Medulla oblongata (tissue), 1 donor: ENCODE measurements around the gene ZSCAN20.

Source experiments
- DNase-seq: peaks from one replicate; pipeline ENCODE4 v3.0.0-alpha.2; 2015; ENCODE audit errors: extremely low spot score

ZSCAN20 gene

GRCh38 chr1:33472269-33472980, at the start of gene ZSCAN20:
TSS of gene ZSCAN20 (plus strand) at chr1:33472645. CDS start at chr1:33479289, 6,644 bp downstream.
- DNase-seq, result peak; percentile 99

DNA sequence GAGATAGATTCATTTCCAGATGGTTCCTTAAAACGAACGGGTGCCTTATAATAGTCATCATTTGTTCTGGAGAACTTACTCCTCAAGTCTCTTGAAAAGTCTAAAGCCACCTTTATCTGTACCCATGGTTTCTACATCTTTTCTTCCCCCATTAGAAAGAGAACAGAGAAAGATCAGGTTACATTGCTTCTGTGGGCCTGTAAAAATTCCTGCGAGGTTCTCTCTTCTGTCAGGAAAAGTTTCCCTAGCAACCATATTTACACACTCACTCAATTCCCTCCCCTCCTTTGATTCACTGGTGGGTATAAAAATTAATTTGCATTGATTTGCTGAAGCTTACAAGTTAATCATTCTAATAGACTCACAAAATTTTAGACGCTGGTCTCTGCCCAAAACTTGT, 48.2 kb upstream of the ZSCAN20 start:
- DNase-seq, result no peak

- DNase-seq, result no peak
Measured at GRCh38 chr1:33424610-33425009, 47.8 kb upstream of the ZSCAN20 start.

DNA sequence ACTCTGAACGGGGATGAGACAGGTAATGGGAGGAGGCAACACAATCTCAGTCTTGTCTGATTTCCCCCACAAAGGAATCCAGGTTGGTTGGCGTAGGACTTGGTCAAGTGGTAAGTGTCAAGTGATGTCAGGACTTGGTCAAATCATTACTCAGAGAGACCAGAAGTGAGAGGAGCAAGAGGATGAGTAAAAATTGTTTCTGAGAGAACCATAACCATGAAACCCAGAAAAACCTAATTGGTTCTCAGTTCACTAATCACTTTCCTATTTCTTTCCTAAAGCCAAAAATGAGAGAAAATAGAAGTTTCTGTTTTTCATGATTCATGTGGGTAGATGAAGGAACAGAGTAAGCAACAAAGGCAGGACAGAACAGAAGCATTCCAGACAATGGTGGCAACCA, 46.5 kb upstream of the ZSCAN20 start:
- no peak for DNase-seq

GRCh38 chr1:33426916-33427315, 45.5 kb upstream of the ZSCAN20 start:
- no peak for DNase-seq

DNA sequence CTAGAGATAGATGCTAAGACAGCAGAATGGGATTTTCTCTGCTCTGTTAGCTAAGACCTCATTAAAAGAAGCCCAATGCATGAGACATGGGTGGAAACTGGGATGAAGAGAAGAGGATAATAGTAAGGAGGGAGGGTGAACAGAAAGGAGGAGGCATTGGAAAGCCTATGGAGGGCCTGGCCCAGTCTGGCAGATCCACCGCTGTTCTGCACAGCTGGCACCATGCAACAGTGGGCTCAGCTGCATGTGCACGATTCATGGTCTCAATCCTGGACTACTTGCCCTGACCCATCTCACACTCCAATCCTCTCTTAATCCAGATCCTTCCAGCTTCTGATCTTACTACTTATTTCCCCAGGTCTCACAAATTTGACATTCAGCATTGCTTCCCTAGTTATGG, 43.8 kb upstream of the ZSCAN20 start:
- no peak for DNase-seq

- DNase-seq, result no peak
Measured at GRCh38 chr1:33429332-33429731, 43.1 kb upstream of the ZSCAN20 start.

DNA sequence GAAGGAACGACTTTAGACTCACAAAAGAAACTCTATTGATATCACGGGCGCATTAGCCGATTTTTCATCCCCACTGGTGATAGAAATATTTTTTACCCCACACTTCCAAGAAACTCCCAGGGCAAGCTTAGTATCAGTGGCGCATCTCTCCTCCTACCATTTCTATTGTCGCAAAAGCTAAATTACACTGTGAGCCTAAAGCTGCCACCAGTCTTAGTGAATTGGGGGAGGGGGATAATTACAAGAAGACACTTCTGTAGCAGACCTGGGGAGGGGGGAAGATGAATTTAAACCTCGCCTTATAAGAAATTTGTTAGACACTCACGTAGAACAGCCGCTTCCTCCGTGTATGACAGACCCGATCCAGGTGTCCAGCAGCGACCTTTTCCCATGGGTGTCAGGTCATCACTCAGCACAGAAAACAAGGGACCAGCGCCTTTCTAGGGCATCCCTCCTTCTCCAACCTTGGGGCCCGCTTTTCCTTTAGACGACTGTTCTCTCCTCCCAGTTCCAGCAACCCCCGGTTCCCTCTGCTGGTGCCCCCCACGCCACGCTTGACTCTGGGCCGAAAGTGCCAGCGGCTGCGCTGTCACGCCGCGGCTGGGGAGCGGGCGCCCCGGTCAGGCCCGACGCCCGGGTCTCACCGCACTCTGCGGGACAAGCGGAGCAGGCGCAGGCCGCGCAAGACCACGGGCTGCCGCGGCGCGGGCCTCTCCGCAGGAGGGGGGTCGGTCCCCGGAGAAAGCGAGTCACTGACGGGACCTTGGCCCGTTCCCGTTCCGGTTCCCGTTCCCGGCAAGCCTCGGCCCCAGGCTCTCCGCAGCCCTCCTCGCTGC, 42.4 kb upstream of the ZSCAN20 start:
- DNase-seq, result no peak

DNA sequence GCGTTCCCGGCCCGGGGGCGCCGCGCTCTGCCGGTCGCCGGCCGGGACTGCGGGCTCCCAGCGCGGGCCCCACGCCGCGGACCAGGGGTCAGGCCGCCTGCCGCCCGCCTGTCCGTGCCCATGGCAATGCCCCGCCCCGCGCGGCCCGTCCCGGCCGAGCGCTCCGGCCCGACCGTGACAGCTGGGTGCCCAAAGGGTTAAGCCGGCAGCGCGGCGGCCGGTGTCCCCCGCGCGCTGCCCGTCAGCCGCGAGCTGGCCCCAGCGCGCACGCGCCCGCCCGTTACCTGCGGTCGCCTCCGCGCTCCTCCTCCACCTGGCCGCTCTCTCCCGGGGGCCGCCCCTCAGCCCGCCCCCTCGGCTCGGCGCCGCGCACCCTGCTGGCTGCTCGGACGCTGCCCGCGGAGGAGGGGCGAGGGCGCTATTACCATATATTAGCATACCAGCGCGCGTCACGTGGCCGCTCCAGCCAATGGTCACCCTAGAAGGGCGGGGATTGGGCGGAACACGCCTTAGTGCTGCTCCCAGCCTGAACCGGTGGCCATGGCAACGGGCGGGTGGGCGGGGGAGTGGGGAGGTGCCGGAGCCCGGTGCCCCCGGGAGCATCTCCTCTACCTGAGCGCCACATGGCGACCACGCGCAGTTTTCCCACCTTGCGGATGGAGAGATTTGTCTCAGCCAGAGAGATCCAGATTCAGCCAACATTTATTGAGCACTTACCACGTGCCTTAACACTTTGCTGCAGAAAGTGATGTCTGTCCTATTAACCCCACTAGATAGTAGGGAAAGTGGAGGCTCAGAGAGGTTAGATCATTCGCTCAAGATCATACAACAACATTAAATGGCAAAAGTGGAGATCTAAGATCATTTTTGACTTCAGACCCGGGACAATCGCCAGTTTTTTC, 41.5 kb upstream of the ZSCAN20 start, which contains the start of gene PHC2:
Gene PHC2 (minus strand): TSS at position 404 of the 902 bp plus-strand sequence. CDS start 55,556 bp downstream, outside the sequence.
- DNase-seq, result peak; percentile 99

- DNase-seq, result peak; percentile 65
Measured at GRCh38 chr1:33433509-33434362, 38.7 kb upstream of the ZSCAN20 start.

GRCh38 chr1:33434363-33434750, 38.1 kb upstream of the ZSCAN20 start:
- no peak for DNase-seq

DNA sequence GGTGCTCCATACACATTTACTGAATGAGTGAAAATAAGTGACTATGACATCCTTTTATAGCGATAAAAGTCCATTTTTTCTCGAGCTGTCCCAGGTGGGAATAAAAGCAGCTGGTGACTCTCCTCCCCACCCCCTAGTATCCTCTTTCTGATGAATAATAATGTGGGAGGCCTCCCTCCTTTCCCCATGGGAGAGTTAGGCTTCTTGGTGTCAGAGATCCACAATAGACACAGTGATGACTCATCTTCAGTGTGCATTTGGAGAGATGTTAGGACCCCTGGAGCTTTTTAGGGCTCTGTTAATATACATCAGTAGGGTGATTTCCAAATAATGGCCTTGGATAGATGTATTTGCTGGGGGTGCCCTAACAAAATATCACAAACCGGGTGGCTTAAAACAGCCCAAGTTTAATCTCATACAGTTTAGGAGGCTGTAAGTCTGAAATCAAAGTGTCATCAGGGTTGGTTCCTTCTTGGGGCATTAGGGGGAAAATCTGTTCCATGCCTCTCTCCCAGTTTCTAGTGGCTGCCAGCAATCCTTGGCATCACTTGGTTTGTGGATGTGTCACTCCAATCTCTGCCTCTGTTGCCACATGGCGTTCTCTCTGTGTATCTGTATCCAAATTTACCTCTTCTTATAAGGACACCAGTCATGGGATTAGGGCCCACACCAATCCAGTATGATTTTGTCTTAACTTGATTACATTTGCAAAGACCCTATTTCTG, 37.2 kb upstream of the ZSCAN20 start:
- no peak for DNase-seq

GRCh38 chr1:33436557-33437285, 35.7 kb upstream of the ZSCAN20 start:
- DNase-seq, result peak; percentile 42

DNA sequence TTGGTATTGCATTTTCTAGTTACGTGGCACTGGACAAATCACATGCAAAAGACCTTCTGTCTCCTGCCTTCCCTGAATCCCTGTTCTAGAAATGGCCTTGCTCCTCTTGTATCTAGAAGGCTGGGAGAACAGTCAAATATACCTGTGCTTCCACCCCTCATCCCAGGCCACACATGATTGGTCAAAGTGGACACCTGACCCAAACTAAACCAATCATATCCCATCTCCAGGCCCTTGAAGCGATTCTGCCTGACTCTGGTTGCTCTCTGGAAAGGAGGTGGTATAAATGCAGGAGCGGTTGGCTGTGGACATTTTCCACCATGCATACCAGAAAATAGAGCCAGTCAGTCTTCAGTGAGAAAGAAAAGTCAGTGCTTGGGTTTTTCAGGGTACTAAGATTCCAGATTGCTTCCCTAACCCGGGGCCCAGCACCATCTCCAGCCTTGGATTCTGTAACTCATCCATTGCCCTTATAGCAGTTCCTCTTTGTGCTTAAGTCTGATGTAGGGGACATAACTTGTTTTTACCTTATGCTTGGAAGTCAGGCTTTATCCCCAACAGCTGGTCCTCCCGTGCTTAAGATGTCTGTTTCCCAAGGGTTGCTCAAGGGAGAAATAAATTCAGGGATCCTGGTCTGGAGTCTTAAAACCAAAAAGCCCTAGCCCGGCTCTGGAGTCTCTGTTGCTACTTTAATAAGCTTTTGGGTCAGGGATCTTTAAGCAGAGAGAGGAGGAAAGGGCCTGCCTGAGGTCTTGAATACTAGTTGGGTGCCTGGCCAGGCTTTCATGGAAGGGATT, 33.9 kb upstream of the ZSCAN20 start:
- DNase-seq, result no peak

- no peak for DNase-seq
Measured at GRCh38 chr1:33439662-33440061, 32.8 kb upstream of the ZSCAN20 start.

GRCh38 chr1:33441088-33441745, 31.2 kb upstream of the ZSCAN20 start:
- no peak for DNase-seq

DNA sequence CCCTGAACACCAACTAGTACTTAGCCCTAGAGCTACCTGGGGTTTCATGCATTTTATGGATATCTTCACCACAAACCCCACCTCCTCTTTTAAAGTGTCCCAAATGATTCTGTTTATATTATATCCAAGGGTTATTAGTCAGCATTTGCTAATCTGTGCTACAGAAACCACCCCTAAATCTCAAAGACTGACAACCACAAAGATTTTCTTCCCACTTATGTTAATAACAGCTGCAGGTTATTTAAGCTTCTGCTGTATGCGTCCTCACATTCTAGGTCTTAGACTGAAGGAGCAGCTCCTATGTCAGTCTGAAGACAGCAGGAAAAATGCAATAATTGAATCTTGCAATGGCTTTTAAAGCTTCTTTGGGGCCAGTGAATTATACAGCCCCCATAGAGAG, 30.3 kb upstream of the ZSCAN20 start:
- no peak for DNase-seq

DNA sequence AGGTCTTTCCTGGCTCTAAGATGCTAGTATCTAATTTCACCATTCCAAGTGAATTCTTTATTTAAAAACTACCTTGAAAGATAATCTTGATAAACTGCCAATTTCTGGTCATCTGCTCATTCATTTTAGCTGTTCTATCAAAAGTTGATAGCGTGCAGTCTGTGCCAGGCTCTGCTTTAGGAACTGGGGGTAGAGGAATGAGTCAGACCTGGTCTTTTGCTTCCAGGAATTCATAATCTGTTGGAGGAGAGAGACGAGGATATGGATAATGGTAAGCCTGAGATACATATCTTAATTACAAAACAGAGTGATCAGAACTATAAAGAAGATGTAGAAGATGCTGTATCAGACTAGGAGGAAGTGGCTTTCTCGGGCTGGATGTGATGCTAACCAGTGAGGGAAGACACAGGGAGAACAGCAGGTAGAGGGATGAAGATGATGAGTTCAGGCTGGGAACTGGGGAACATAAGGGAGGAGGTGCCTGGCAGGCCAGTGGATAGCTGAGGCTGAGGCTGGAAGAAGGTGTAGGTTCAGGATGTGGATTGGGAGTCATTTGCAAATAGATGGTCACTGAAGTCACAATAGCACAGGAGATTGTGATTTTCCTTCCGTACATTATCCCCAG, 29.3 kb upstream of the ZSCAN20 start:
- no peak for DNase-seq
